ENCODE measurements around the gene IER2.
"Not testable (repeated sequence)": the region's sequence is repeated elsewhere in the genome, so short reads cannot be mapped to it uniquely, and the experiment has no call there.

IER2 gene

GRCh38 chr19:13135068-13136062, 14.8 kb upstream of the IER2 start:
- in situ Hi-C loops (cut with MboI; ENCODE audit: low pct_unique_long_range_greater_than_20kb, low sequenced_read_pairs): no loop called here
- no peak for DNase-seq

- in situ Hi-C loops (cut with MboI; ENCODE audit: low pct_unique_long_range_greater_than_20kb, low sequenced_read_pairs): no loop called here
Measured at GRCh38 chr19:13137290-13137794, 12.9 kb upstream of the IER2 start.

GRCh38 chr19:13138171-13138915, 11.9 kb upstream of the IER2 start:
- DNase-seq: no peak
- in situ Hi-C loops (cut with MboI; ENCODE audit: low pct_unique_long_range_greater_than_20kb, low sequenced_read_pairs): no loop called here

More at GRCh38 chr19:13137290-13137794, 12.9 kb upstream of the IER2 start:
- DNase-seq: no peak

GRCh38 chr19:13138916-13139198, 11.4 kb upstream of the IER2 start:
- in situ Hi-C loops (cut with MboI; ENCODE audit: low pct_unique_long_range_greater_than_20kb, low sequenced_read_pairs): no loop called here
- no peak for DNase-seq

- DNase-seq: no peak
- in situ Hi-C loops (cut with MboI; ENCODE audit: low pct_unique_long_range_greater_than_20kb, low sequenced_read_pairs): no loop called here
Measured at GRCh38 chr19:13139633-13140311, 10.4 kb upstream of the IER2 start.

GRCh38 chr19:13146763-13147563, 3.2 kb upstream of the IER2 start:
- in situ Hi-C loops (cut with MboI; ENCODE audit: low pct_unique_long_range_greater_than_20kb, low sequenced_read_pairs): no loop called here
- DNase-seq: peak; percentile 82

GRCh38 chr19:13149173-13149627, 1.0 kb upstream of the IER2 start:
- DNase-seq; in situ Hi-C loops (cut with MboI; ENCODE audit: low pct_unique_long_range_greater_than_20kb, low sequenced_read_pairs): not testable (repeated sequence)

GRCh38 chr19:13149628-13150186, 504 bp upstream of the IER2 start:
- in situ Hi-C loops (cut with MboI; ENCODE audit: low pct_unique_long_range_greater_than_20kb, low sequenced_read_pairs): no loop called here
- peak; percentile 51 for DNase-seq

GRCh38 chr19:13150931-13151604, 857 bp downstream of the IER2 start:
- in situ Hi-C loops (cut with MboI; ENCODE audit: low pct_unique_long_range_greater_than_20kb, low sequenced_read_pairs): no loop called here
- DNase-seq: peak; percentile 30

GRCh38 chr19:13151605-13152355, 1.6 kb downstream of the IER2 start:
- DNase-seq: peak; percentile 98
- in situ Hi-C loops (cut with MboI; ENCODE audit: low pct_unique_long_range_greater_than_20kb, low sequenced_read_pairs): no loop called here

- DNase-seq: no peak
- in situ Hi-C loops (cut with MboI; ENCODE audit: low pct_unique_long_range_greater_than_20kb, low sequenced_read_pairs): no loop called here
Measured at GRCh38 chr19:13152356-13152973, 2.3 kb downstream of the IER2 start.

GRCh38 chr19:13152974-13153568, 2.9 kb downstream of the IER2 start:
- DNase-seq: peak; percentile 96
- in situ Hi-C loops (cut with MboI; ENCODE audit: low pct_unique_long_range_greater_than_20kb, low sequenced_read_pairs): no loop called here

GRCh38 chr19:13153569-13154240, 3.5 kb downstream of the IER2 start:
- DNase-seq: peak; percentile 57
- in situ Hi-C loops (cut with MboI; ENCODE audit: low pct_unique_long_range_greater_than_20kb, low sequenced_read_pairs): no loop called here

GRCh38 chr19:13154241-13154778, 4.1 kb downstream of the IER2 start:
- DNase-seq: peak; percentile 55
- in situ Hi-C loops (cut with MboI; ENCODE audit: low pct_unique_long_range_greater_than_20kb, low sequenced_read_pairs): no loop called here

GRCh38 chr19:13154911-13155471, 4.8 kb downstream of the IER2 start:
- in situ Hi-C loops (cut with MboI; ENCODE audit: low pct_unique_long_range_greater_than_20kb, low sequenced_read_pairs): no loop called here
- peak; percentile 64 for DNase-seq
